ENCODE results near the gene EDNRB.
"Not testable (repeated sequence)": the region's sequence is repeated elsewhere in the genome, so short reads cannot be mapped to it uniquely, and the experiment has no call there.

EDNRB gene

GRCh38 chr13:77918391-77919245 lies at the start of gene EDNRB:
EDNRB (minus strand) TSS chr13:77918831; CDS start chr13:77918573, 258 bp downstream.
- Mint-ChIP-seq H3K36me3 (ENCODE audit: low read depth) (no peaks in the 10 kb centered on the region), H3K4me1 (ENCODE audit: low read depth) (no peaks in the 10 kb centered on the region), H3K27ac (no peak within 1 kb of the TSS), H3K27me3 (peaks cover 25% of the 10 kb centered on the region), H3K9me3 (no peaks in the 10 kb centered on the region), H3K4me3 (no peak within 1 kb of the TSS)

DNA sequence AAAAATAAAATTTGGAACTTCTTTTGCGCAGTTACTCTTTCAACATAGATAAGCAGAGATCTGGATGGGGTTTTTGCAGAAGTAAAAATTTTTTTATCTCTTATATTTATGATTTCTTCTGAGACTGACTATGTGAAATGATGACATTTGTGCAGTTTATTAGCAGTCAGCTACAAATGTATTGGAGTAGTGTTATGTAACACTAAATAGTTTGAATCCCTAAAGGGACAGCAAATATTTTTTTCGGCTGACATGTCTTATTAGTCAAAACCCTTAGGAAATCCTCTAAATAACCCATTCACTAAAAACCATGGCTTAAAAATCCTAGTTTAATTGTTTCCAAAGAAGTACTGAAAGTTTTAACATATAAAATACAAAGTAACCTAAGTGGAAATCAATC lies 48.0 kb upstream of the EDNRB start:
- H3K4me3 Mint-ChIP-seq, result no peak overlapping the region
- no peaks in the 10 kb centered on the region for H3K9me3 Mint-ChIP-seq
- H3K27ac Mint-ChIP-seq, result no peak overlapping the region
- no peaks in the 10 kb centered on the region for H3K4me1 Mint-ChIP-seq (ENCODE audit: low read depth)
- H3K27me3 Mint-ChIP-seq, result no peaks in the 10 kb centered on the region
- H3K36me3 Mint-ChIP-seq (ENCODE audit: low read depth), result no peaks in the 10 kb centered on the region

- Mint-ChIP-seq H3K36me3 (ENCODE audit: low read depth) (no peaks in the 10 kb centered on the region), H3K9me3 (no peaks in the 10 kb centered on the region), H3K27me3 (peaks cover 8% of the 10 kb centered on the region), H3K4me3 (no peak overlapping the region), H3K4me1 (ENCODE audit: low read depth) (no peaks in the 10 kb centered on the region), H3K27ac (no peak overlapping the region)
Observed at GRCh38 chr13:77952737-77953136, 34.1 kb upstream of the EDNRB start.

GRCh38 chr13:77952276-77952675 lies 33.6 kb upstream of the EDNRB start:
- H3K27me3 Mint-ChIP-seq, result peaks cover 8% of the 10 kb centered on the region
- H3K4me1 Mint-ChIP-seq (ENCODE audit: low read depth), result no peaks in the 10 kb centered on the region
- H3K36me3 Mint-ChIP-seq (ENCODE audit: low read depth), result no peaks in the 10 kb centered on the region
- no peak overlapping the region for H3K4me3 Mint-ChIP-seq
- no peak overlapping the region for H3K27ac Mint-ChIP-seq
- H3K9me3 Mint-ChIP-seq, result no peaks in the 10 kb centered on the region

- Mint-ChIP-seq H3K27ac (no peak overlapping the region), H3K4me3 (no peak overlapping the region), H3K36me3 (ENCODE audit: low read depth) (no peaks in the 10 kb centered on the region), H3K9me3 (no peaks in the 10 kb centered on the region), H3K4me1 (ENCODE audit: low read depth) (no peaks in the 10 kb centered on the region), H3K27me3 (peaks cover 5% of the 10 kb centered on the region)
Observed at GRCh38 chr13:77946522-77946921, 27.9 kb upstream of the EDNRB start.

- not testable (repeated sequence) for H3K36me3 Mint-ChIP-seq (ENCODE audit: low read depth); H3K4me3 Mint-ChIP-seq; H3K27me3 Mint-ChIP-seq; H3K9me3 Mint-ChIP-seq; H3K27ac Mint-ChIP-seq; H3K4me1 Mint-ChIP-seq (ENCODE audit: low read depth)
Observed at GRCh38 chr13:77935063-77935462, 16.4 kb upstream of the EDNRB start.

DNA sequence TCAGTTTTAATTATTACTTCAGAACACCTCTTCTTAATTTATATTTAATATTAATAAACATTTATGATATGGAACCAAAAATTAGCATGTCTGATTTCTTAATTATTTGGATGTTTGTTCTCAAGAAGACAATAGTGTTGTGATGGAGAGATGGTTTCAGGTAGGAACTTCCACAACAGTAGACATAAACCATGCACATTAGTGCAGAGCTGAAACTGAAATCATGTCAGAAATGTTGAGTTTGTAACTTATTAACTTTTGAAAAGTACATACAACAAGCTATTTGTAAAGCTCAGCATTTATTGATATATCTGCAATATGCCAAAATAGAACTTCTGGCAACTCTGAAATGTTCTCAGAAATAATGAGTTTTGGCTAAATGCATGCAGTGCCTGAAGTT lies 11.8 kb upstream of the EDNRB start:
- H3K36me3 Mint-ChIP-seq (ENCODE audit: low read depth), result no peaks in the 10 kb centered on the region
- no peak overlapping the region for H3K4me3 Mint-ChIP-seq
- H3K27me3 Mint-ChIP-seq, result peaks cover 16% of the 10 kb centered on the region
- H3K27ac Mint-ChIP-seq, result no peak overlapping the region
- H3K4me1 Mint-ChIP-seq (ENCODE audit: low read depth), result peaks cover 8% of the 10 kb centered on the region
- no peaks in the 10 kb centered on the region for H3K9me3 Mint-ChIP-seq

GRCh38 chr13:77928909-77929308 lies 10.3 kb upstream of the EDNRB start:
- Mint-ChIP-seq H3K4me3 (no peak overlapping the region), H3K27ac (no peak overlapping the region), H3K9me3 (no peaks in the 10 kb centered on the region), H3K36me3 (ENCODE audit: low read depth) (no peaks in the 10 kb centered on the region), H3K27me3 (peaks cover 16% of the 10 kb centered on the region), H3K4me1 (ENCODE audit: low read depth) (peaks cover 8% of the 10 kb centered on the region)

GRCh38 chr13:77925616-77926015 lies 7.0 kb upstream of the EDNRB start:
- Mint-ChIP-seq H3K27ac (no peak overlapping the region), H3K4me1 (ENCODE audit: low read depth) (peaks cover 8% of the 10 kb centered on the region), H3K9me3 (no peaks in the 10 kb centered on the region), H3K4me3 (no peak overlapping the region), H3K36me3 (ENCODE audit: low read depth) (no peaks in the 10 kb centered on the region), H3K27me3 (peaks cover 25% of the 10 kb centered on the region)

GRCh38 chr13:77919921-77920294 lies 1.3 kb upstream of the EDNRB start:
- Mint-ChIP-seq H3K9me3 (no peaks in the 10 kb centered on the region), H3K27me3 (peaks cover 25% of the 10 kb centered on the region), H3K4me3 (no peak overlapping the region), H3K27ac (no peak overlapping the region), H3K36me3 (ENCODE audit: low read depth) (no peaks in the 10 kb centered on the region), H3K4me1 (ENCODE audit: low read depth) (no peaks in the 10 kb centered on the region)

- no peak overlapping the region for H3K4me3 Mint-ChIP-seq
- no peaks in the 10 kb centered on the region for H3K36me3 Mint-ChIP-seq (ENCODE audit: low read depth)
- H3K4me1 Mint-ChIP-seq (ENCODE audit: low read depth), result no peaks in the 10 kb centered on the region
- no peaks in the 10 kb centered on the region for H3K9me3 Mint-ChIP-seq
- H3K27ac Mint-ChIP-seq, result no peak overlapping the region
- peaks cover 25% of the 10 kb centered on the region for H3K27me3 Mint-ChIP-seq
Observed at GRCh38 chr13:77919246-77919920, 752 bp upstream of the EDNRB start.

DNA sequence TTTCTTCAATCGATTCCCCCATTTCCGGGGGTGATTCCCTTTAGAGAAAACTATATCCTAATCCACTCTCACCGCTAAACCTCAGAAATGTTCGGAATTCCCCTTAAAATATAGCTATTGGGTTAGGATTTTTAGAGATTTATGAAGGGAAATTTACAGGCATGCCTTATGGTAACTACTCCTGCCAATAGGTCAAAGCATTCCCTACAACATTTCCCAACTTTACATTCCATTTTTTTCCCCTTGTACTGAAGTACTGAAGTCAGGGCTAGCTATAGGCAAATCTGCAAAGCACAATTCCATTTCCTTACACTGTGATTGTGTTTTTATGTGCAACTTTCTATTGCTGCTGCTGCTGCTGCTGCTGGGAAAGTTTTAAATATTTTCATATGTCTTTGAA lies 2.1 kb downstream of the EDNRB start:
- no peak overlapping the region for H3K4me3 Mint-ChIP-seq
- no peak overlapping the region for H3K27ac Mint-ChIP-seq

DNA sequence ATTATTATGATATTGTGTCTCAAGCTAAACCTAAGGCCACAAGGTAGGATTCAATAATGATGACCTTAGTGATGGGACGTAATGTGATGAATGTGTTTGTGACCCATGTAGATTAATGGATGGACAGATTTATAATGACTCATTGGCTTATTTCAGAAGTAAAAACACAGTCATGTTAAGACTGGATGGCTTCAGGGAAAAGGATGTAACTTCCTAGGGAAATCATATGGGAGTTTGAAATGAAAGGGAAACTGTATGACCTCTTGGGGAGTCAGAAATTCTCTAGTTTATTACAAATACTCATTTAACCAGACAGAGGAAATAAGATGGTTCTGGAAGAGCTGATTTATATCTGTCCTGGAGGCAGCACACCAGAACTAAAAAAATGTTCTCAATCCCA lies 2.9 kb downstream of the EDNRB start:
- Mint-ChIP-seq H3K4me1 (ENCODE audit: low read depth) (no peaks in the 10 kb centered on the region), H3K9me3 (no peaks in the 10 kb centered on the region), H3K27me3 (peaks cover 17% of the 10 kb centered on the region), H3K27ac (no peak overlapping the region), H3K36me3 (ENCODE audit: low read depth) (no peaks in the 10 kb centered on the region), H3K4me3 (no peak overlapping the region)

More for the DNA sequence above, 2.1 kb downstream of the EDNRB start:
- no peaks in the 10 kb centered on the region for H3K9me3 Mint-ChIP-seq
- peaks cover 20% of the 10 kb centered on the region for H3K27me3 Mint-ChIP-seq
- no peaks in the 10 kb centered on the region for H3K4me1 Mint-ChIP-seq (ENCODE audit: low read depth)
- H3K36me3 Mint-ChIP-seq (ENCODE audit: low read depth), result no peaks in the 10 kb centered on the region

GRCh38 chr13:77913003-77913402 lies 5.6 kb downstream of the EDNRB start:
- no peak overlapping the region for H3K4me3 Mint-ChIP-seq
- no peaks in the 10 kb centered on the region for H3K9me3 Mint-ChIP-seq
- H3K27ac Mint-ChIP-seq, result no peak overlapping the region
- H3K27me3 Mint-ChIP-seq, result peaks cover 17% of the 10 kb centered on the region
- no peaks in the 10 kb centered on the region for H3K36me3 Mint-ChIP-seq (ENCODE audit: low read depth)
- no peaks in the 10 kb centered on the region for H3K4me1 Mint-ChIP-seq (ENCODE audit: low read depth)

DNA sequence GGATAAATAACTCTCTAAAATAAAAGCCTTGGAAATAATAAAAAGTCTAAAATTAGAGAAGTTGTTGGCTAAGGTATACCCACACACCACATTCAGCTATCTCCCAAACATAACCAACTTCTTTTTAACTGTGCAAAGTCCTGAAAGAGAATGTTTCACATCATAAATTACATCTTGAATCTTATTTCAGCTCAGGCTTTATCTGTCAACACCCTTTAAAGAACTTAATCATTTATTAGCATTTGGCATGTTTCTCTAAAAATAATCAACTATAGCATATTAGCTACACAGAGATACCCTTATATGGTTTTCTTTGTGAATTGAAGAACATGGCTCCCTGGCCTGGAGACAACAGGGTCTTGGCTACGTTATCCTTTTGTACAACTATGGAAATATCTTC lies 6.9 kb downstream of the EDNRB start:
- Mint-ChIP-seq H3K4me1 (ENCODE audit: low read depth) (no peaks in the 10 kb centered on the region), H3K36me3 (ENCODE audit: low read depth) (no peaks in the 10 kb centered on the region), H3K27ac (no peak overlapping the region), H3K27me3 (peaks cover 13% of the 10 kb centered on the region), H3K4me3 (no peak overlapping the region), H3K9me3 (no peaks in the 10 kb centered on the region)

All from stimulated activated naive CD8-positive, alpha-beta T cell treated with anti-CD3 and anti-CD28 coated beads, Interleukin-15, Interleukin-2, amounts not matched to agents 100 ng/mL and 50 ng/mL, for 24 hours (primary cell).